Neural crest cell (in vitro differentiated cells): ENCODE measurements around the gene WAC. TPM values are rescaled to one million over a fixed set of nuclear protein-coding genes. Genes with fewer than 3 reads are reported as not detected.
"Not testable (repeated sequence)": the region's sequence is repeated elsewhere in the genome, so short reads cannot be mapped to it uniquely, and the experiment has no call there.

ENCODE experiments used
- DNase-seq: peaks from one replicate; pipeline ENCODE4 v3.0.0; 2021; ENCODE audit warnings: low read depth, mixed read lengths, low spot score
- H3K27ac Mint-ChIP-seq: one replicate; pipeline ENCODE4 v1.8.0; 2021; ENCODE audit warnings: mild to moderate bottlenecking, mixed read lengths; ENCODE audit not compliant: unreplicated experiment
- H3K27me3 Mint-ChIP-seq: 2 replicates; pipeline ENCODE4 v1.8.0; 2021; ENCODE audit warnings: low read depth, mild to moderate bottlenecking, mixed read lengths
- H3K36me3 Mint-ChIP-seq: 2 replicates; pipeline ENCODE4 v1.8.0; 2021; ENCODE audit warnings: low read depth, mild to moderate bottlenecking, mixed read lengths
- H3K4me1 Mint-ChIP-seq: 2 replicates; pipeline ENCODE4 v1.8.0; 2021; ENCODE audit warnings: mixed read lengths
- H3K4me3 Mint-ChIP-seq: one replicate; pipeline ENCODE4 v1.8.0; 2021; ENCODE audit warnings: mild to moderate bottlenecking, mixed read lengths
- H3K9me3 Mint-ChIP-seq: 2 replicates; pipeline ENCODE4 v1.8.0; 2021; ENCODE audit warnings: mixed read lengths
- total RNA-seq: library from RNA; stranded (reverse); gene quantifications from 2 replicates; pipeline ENCODE4 v1.2.1, GENCODE V29; 2021
- TF ChIP-seq, protein P1 (sequence below): fragments of 200-600 bp; sonication (generic); conservative IDR thresholded peaks from 2 replicates; pipeline ENCODE4 v1.5.0; 2021; ENCODE audit warnings: antibody characterized with exemption, mild to moderate bottlenecking

Gene WAC
- total RNA-seq, 1 donor from 2014 or later, result 123 TPM

DNA sequence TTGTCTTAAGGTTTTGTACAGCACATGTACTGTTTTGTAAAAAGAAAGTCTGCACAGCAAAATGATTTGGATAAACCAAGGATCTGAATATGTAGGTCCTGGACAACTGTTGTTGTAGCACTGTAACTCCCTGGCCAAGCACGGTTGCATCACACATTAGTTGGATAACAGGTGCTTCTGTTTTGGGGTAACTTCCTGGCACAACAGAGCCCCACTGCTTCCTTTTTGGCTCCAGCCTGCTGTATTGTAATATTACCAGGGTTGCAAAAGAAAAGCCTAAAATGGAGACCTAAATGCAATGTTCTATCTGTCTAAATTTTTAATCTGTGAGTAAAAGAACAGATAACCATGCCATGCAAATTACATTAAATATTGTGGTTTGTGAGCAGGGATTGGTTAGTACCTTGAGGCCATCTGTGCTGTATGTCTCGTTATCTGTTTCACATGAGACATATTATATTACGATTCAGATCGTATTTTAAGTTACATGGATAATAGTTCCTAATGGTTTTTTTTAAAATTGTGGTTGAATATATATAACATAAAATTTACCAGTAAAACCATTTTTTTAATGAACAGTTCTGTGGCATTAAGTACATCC lies 27.5 kb upstream of the WAC start:
- DNase-seq, result no peak
- Mint-ChIP-seq H3K27me3 (no peaks in the 10 kb centered on the region), H3K9me3 (peaks cover 3% of the 10 kb centered on the region), H3K4me3 (no peak overlapping the region), H3K4me1 (peaks cover 8% of the 10 kb centered on the region), H3K36me3 (peaks cover 3% of the 10 kb centered on the region), H3K27ac (no peak overlapping the region)
- TF ChIP-seq, protein P1, sequence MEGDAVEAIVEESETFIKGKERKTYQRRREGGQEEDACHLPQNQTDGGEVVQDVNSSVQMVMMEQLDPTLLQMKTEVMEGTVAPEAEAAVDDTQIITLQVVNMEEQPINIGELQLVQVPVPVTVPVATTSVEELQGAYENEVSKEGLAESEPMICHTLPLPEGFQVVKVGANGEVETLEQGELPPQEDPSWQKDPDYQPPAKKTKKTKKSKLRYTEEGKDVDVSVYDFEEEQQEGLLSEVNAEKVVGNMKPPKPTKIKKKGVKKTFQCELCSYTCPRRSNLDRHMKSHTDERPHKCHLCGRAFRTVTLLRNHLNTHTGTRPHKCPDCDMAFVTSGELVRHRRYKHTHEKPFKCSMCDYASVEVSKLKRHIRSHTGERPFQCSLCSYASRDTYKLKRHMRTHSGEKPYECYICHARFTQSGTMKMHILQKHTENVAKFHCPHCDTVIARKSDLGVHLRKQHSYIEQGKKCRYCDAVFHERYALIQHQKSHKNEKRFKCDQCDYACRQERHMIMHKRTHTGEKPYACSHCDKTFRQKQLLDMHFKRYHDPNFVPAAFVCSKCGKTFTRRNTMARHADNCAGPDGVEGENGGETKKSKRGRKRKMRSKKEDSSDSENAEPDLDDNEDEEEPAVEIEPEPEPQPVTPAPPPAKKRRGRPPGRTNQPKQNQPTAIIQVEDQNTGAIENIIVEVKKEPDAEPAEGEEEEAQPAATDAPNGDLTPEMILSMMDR, result no peak

DNA sequence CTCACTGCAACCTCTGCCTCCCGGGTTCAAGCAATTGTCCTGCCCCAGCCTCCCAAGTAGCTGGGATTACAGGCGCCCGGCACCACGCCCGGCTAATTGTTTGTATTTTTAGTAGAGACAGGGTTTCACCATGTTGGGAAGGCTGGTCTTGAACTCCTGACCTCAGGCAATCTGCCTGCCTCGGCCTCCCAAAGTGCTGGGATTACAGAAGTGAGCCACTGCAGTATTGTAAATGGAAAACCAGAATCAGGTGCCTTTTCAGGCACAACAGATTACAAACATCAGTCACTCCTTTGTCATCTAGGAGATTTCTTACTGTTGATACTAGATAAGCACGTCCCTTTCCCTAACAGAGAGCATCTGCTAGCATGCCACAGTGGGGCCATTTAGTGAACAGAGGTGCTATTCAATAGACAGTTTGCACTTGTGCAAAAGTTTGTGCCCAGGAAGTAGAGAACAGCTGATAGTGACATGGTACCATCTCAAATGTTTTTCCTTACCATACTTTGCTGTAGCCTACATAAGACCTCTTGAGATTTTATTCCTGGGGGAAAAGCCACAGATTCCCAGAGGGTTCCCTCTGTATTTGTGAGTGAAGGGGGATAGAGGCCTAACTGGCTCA lies 24.5 kb upstream of the WAC start:
- Mint-ChIP-seq H3K36me3 (no peaks in the 10 kb centered on the region), H3K4me1 (no peaks in the 10 kb centered on the region), H3K27me3 (no peaks in the 10 kb centered on the region), H3K4me3 (no peak overlapping the region), H3K9me3 (no peaks in the 10 kb centered on the region), H3K27ac (no peak overlapping the region)
- DNase-seq, result no peak
- TF ChIP-seq, protein P1, result no peak

DNA sequence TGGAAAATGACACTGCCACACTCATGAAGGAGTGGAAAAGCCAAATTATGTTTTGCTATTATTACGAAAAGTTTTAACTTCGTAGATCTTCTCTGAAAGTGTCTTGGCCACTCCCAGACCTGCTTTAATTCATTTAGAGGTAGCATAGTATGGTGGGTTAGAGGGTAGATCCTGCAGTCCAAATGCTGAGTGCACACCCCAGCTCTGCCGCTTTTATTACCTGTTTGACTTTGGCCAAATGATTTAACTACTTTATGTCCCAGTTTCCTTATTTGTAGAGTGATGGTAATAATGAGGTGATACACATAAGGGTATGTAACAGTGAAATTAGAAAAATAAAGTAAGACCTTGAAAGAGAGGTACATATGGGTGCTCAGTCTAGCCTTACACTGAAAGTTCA lies 23.6 kb upstream of the WAC start:
- H3K27me3 Mint-ChIP-seq, result no peaks in the 10 kb centered on the region
- H3K4me1 Mint-ChIP-seq, result no peaks in the 10 kb centered on the region
- H3K4me3 Mint-ChIP-seq, result no peak overlapping the region
- H3K27ac Mint-ChIP-seq, result no peak overlapping the region
- TF ChIP-seq, protein P1, result no peak
- DNase-seq, result no peak
- no peaks in the 10 kb centered on the region for H3K36me3 Mint-ChIP-seq
- H3K9me3 Mint-ChIP-seq, result no peaks in the 10 kb centered on the region

DNA sequence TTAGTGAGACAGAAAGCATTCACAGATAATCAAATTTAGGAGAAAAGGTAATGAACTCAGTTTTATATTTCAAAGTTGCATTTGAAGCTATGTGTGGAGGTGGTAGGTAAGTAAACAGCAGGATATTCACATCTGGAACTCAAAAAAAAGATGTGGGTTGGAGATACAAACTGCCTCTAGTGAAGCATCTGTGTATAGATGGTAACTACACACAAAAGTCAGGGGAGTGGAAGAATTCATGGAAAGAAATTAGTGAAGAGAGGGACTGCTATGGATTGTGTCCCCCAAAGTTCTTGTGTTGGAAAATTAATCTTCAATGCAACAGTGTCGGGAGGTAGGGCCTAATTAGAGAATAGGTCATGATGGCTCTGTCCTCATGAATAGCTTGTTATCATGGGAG lies 18.3 kb upstream of the WAC start:
- Mint-ChIP-seq H3K36me3 (peaks cover 3% of the 10 kb centered on the region), H3K27me3 (peaks cover 3% of the 10 kb centered on the region), H3K9me3 (peaks cover 7% of the 10 kb centered on the region), H3K4me3 (no peak overlapping the region), H3K4me1 (no peaks in the 10 kb centered on the region), H3K27ac (peak overlapping the region; percentile 3)
- no peak for DNase-seq
- TF ChIP-seq, protein P1, result no peak

DNA sequence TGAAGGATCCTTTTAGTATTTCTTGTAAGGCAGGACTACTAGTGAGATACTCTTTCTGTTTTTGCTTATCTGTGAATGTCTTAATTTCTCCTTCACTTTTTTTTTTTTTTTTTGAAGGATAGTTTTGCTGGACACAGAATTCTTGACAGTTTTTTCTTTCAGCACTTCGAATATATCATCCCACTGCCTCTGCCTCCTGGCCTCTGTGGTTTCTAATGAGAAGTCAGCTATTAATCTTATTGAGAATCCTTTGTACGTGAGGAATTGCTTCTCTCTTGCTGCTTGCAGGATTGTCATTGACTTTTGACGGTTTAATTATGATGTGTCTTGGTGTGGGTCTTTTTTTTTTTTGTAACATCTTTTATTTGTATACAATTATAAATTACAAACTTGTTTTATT lies 12.6 kb upstream of the WAC start:
- H3K4me1 Mint-ChIP-seq, result no peaks in the 10 kb centered on the region
- no peak overlapping the region for H3K4me3 Mint-ChIP-seq
- no peak for DNase-seq
- peaks cover 20% of the 10 kb centered on the region for H3K9me3 Mint-ChIP-seq
- TF ChIP-seq, protein P1, result no peak
- H3K27me3 Mint-ChIP-seq, result peaks cover 5% of the 10 kb centered on the region
- peaks cover 41% of the 10 kb centered on the region for H3K36me3 Mint-ChIP-seq
- no peak overlapping the region for H3K27ac Mint-ChIP-seq

DNA sequence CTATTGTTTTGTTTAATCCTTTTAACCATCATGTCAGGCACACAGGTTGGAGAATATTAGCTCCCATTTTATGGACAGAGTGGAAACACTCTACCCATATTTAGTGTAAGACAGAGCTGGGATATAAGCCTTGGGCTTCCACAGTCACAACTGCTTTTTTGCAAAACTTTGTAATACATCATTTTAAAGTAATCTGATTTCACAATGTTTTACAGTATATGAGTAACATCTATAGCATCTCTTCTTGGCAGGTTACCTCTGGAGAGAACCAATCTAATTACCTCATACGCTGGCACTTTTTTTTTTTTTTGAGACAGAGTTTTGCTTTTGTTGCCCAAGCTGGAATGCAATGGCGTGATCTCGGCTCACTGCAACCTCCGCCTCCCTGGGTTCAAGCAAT lies 12.1 kb upstream of the WAC start:
- not testable (repeated sequence) for H3K27ac Mint-ChIP-seq, H3K4me3 Mint-ChIP-seq
- H3K9me3 Mint-ChIP-seq, result peaks cover 22% of the 10 kb centered on the region

DNA sequence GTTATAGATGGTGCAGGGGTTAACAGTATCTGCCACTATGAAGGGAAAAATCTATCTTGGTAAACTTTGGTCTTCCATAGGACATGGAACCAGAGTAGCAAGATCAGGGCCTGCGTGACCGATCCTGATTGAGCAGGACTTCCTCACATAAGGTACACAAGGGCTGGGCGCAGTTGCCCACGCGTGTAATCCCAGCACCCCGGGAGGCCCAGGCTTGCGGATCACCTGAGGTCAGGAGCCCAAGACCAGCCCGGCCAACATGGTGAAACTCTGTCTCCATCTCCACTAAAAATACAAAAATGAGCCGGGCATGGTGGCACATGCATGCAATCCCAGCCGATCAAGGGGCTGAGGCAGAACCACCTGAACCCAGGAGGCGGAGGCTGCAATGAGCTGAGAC lies 11.0 kb upstream of the WAC start:
- not testable (repeated sequence) for H3K27ac Mint-ChIP-seq

More for the DNA sequence above, 12.1 kb upstream of the WAC start:
- H3K4me1 Mint-ChIP-seq, DNase-seq, H3K27me3 Mint-ChIP-seq: not testable (repeated sequence)
- H3K36me3 Mint-ChIP-seq, result peaks cover 44% of the 10 kb centered on the region

More for the DNA sequence above, 11.0 kb upstream of the WAC start:
- H3K27me3 Mint-ChIP-seq, H3K4me1 Mint-ChIP-seq, H3K4me3 Mint-ChIP-seq, DNase-seq: not testable (repeated sequence)
- Mint-ChIP-seq H3K9me3 (peaks cover 19% of the 10 kb centered on the region), H3K36me3 (peaks cover 54% of the 10 kb centered on the region)
